HG03571 (cell line): Measurements from ENCODE around the gene MYEF2.

Experiments
- ATAC-seq: cut with Tn5 transposase; IDR thresholded peaks from one replicate; pipeline ENCODE4 v1.9.1; 2021; ENCODE audit not compliant: unreplicated experiment

MYEF2 gene

DNA sequence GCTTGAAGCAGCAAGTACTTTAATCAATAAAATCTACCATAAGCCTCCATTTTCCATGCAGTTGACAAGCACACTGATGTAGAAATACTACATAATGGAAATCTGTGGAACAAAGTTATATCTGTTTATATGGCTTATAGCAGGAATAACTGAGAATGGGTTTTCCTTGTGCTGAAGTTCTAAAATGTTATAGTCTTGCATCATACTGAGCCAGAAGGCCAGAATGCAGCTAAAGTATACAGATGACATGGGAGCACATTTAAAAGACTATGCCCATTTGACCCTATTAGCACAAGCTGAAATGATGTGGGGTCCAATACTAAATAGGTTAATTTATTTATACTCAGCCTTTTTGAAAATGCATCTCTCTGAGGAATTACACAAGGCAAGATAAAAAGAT, 32.2 kb downstream of the MYEF2 start:
- no peak for ATAC-seq

DNA sequence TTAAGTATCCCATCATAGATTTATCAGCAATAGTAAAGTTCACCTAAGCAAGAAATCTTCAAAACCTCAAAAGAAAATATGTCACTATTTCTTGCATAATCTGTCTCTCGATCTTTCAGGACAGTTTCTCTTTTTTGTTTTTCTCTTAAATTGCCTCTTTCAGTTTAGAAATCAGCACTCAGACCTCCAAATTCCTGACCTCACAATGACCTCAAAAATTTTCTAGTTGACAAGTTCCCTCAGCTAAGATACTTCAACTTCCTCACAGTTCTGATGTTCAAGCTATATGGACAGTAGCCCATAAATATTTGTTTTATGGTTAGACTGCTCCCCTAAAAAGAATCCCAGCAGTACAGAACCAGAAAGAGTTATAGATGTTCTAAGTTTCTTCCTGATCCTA, 33.2 kb downstream of the MYEF2 start:
- no peak for ATAC-seq

DNA sequence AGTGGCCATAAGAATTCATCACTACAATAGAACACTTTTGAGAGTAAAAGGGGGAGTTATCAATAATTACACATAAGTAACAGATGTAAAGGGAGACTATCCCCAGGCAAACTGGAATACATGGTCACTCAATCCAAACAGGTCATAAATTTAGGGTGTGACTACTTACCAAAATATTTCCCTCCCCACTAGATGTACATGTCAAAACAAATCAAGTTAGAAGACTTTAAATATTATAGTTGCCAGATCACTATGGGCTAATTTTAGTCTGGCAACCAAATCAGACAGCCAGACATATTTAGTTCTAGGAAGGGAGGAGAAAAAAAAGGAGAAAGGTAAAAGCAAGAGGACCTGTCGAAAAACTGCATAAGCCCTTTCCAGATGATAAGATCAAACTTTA, 34.2 kb downstream of the MYEF2 start:
- no peak for ATAC-seq

DNA sequence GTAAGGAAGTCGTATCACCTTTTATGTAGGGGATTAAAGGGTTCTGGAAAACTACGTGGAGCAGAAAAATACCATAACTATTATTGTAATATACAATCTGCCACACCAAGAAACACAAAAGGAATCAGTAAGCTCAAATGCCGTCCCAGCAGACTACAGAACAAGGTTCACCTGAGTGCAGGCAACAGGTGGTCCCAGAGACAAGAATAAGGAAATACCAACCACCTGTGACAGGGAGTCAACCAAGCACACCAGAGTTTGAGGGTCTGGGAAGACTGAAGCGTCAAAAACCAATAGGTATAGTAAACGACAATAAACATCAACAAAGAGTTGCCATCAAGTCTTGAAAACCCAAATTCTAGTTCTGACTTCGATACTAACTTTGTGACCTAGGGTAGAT, 45.2 kb downstream of the MYEF2 start:
- ATAC-seq, result no peak

DNA sequence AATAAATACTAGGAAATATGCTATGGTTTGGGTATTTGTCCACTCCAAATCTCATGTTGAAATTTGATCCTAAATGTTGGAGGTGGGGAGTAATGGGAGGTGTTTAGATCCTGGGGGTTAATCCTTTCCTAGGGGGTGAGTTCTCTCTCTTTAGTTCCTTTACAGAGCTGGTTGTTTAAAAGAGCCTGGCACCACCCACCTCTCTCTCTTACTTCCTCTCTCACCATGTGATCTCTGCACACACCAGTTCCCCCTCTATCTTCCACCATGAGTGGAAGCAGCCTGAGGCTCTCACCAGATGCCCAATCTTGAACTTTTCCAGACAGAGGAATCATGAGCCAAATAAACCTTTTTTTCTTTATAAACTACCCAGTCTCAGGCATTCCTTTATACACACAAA, 46.8 kb downstream of the MYEF2 start:
- ATAC-seq, result no peak

DNA sequence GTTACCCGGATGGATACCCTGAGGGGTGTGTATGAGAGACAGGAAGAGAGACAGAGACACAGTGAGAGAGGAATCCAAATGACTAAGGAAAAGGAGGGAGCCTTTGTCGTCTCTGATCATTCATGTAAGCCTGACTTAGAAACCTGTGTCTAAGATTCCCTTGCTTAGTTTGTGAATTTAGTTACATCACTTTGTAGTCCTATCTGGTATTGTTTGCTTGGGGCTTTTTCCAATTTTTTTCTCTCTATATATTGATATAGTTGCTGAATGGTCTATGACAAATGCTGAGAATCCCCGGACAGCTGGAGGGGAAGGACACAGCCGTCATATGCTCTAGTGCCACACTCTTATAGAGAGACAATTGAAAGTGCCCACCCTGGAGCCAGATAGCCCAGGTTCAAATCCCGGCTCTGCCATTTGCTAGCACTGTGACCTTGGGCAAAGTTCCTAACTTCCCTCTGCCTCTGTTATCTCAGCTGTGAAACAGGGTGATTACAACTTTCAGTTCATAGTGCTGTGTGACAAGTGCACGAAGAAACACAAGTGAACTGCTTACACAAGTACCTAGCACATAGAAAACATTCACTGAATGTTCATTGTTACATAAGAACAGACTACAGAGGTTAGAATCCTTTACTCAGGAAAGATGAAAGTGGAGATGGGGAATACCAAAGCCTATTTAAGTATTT, 51.3 kb downstream of the MYEF2 start:
- no peak for ATAC-seq

DNA sequence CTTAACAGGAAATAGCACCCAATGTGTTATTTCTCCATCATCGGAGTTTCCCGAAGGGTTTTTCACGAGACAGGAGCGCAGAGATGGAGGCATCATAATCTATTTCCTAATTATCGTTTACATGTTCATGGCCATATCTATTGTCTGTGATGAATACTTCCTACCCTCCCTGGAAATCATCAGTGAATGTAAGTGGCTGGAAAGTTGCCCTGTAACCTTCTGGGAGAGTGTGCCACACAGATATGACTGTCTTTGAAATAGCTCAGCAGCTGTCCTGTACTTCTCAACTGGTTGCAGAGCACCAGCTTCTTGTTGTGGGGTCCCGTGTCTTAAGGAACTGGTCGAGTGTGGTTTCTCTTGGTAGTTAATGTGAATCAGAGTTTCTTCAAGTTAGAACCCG, 56.2 kb downstream of the MYEF2 start:
- no peak for ATAC-seq

DNA sequence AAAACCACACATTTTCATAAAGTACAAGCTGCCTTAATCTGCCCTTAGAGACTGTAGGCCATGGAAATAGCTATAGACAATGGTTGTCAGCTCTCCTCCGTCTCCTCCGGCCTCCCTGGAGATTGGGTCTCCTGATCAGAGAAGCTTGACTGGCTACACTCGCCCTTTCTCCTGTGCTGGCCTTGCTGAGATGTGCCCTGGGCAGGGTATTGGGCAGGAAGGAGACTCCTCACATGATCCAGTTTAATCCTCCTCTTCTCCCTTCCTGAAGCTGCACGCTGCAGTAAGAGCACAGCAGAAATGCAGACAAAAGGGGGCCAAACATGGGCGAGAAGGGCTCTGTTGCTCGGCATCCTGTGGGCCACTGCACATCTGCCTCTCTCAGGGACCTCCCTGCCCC, 57.4 kb downstream of the MYEF2 start, which contains the start of gene SLC24A5:
Gene SLC24A5, plus strand, starts transcription at position 246 of the 400 bp plus-strand sequence. Its CDS starts 55 bp downstream, at position 301.
- no peak for ATAC-seq

DNA sequence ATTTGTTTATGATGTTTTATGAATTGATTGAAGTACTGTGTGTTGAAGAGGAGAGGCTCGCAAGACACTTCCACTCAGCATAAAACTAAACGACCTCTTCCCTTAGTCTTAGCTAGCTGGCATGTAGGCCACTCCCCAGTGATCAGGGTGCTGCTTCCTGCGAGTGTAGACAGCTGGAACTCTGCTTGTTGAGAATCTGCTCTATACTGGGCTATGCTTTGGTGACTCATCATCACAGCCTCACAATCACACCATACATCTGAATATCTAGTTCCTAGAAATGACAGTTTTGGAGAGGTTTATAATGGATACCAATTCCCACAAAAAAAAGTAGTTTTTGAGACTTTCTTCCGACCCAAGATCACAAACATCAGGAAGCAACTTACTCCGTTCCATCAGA, 58.8 kb downstream of the MYEF2 start:
- ATAC-seq, result no peak

DNA sequence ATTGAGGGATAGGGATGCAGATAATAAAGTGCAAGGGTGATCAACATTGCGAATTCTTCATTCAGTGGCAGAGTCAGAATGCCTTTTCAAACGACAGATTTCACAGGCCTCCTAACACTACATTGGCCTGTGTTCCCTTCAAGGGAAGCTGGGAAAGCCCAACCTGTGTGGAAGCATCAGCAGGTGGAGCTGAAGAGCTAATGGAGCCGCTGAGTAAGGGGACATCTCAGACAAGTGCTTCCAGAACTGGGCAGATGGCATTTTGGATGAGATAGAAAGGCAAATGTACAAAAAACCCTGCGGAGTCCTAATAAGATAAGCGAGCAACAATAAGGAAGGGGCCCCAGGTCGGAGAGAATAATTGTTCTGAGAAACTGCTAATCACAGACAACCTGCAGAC, 65.9 kb downstream of the MYEF2 start:
- no peak for ATAC-seq

DNA sequence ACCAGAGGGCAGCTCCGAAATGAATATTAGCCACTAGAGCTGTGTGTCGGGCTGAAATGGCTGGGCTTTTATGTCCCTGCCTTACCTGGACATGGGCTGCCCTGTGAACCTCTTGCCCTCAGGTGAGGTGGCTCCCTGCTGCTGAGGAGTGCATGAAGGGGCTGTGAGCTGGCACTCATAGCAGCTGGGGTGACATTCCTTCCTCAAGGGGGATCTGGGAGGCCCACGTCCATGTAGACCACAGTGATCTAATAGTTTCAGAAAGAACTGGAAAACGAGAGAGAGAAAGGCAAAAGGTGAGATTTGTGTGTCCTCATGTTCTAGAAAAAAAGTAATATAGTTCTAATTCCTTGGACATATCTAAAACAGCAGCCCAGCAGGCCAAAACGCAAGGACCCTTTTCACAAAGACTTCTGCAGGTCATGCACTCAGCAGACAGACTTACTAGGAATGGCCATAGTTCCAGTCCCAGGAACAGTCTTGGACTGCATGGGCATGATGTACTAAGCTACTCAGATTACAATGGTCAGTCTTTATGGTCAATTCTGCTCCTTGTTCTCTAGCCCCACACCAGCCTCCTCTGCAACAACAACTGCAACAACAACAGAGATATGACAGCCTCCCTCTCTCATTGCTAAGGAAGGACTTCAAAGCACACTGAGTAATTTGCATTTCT, 68.1 kb downstream of the MYEF2 start:
- no peak for ATAC-seq

DNA sequence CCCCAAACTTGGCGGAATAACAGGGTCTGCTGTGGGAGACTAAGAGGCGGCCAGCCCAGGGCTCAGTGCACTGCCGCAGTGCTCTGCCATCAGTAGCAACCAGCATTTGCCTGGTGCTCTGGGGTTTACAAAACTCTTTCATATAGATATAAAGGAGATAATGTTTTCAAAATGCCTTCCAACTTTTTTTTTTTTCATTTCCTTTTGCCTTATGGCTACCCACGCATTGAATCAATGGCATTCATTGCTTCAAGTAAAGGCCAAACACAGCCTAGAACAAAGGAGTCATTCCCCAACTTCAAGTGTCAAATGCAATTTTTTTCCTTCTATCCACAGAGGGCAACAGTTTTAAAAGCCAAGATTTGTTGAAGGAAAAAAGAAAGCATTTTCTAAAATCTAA, 68.9 kb downstream of the MYEF2 start:
- no peak for ATAC-seq

DNA sequence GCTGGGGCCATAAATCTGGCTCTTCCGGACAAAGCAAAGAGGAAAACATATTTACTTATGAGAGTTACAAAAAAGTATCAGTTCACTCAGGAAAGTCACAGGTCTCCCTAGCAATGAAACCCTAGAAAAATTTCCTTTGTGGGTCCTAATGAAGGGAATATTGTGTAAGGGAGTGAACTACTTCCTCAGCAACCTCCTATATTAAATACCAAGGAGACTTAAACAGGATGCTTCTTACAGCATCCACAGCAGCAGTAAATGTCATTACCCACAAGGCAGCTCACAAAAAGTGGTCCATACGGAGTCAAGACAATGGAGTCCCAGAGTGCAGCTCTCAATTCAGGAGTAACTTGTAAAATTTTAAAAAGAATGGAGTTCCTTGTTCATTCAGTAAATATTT, 72.2 kb downstream of the MYEF2 start:
- ATAC-seq, result no peak

DNA sequence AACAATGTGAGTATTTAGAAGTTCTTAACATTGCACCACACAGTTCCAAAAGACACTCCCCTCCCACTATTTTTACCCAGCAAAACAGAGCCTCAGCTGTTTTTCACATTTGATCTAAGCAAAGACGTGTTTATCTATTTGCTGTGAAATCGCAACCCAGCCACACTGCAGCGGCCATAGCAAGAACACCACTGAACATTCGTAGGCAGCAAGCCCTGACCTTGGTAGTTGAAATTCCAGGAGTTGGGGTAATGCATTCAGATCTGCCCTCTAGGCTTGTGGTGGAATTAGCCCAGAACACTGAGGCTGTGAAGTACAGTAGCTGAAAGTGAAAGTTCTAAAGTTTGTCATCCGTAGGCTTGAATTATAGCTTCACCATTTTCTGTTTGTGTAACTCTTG, 74.4 kb downstream of the MYEF2 start:
- no peak for ATAC-seq

DNA sequence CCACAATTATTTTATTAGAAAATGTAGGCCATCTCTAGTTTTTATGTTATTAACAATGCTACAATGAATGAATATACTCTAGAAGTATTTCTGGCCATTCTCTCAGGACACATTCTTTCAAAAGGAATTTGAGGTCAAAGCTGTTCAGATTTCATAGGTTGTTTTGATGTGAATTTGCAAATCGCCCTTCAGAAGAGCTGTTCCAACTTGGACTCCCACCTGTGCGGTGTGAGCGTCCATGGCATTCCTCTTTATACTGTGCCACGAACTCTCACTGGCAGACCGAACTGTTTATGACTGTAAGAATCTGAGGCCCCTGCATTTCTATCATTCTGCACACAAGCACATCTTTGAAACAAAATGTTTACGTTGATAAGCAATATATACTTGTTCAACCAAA, 75.9 kb downstream of the MYEF2 start:
- ATAC-seq, result no peak

DNA sequence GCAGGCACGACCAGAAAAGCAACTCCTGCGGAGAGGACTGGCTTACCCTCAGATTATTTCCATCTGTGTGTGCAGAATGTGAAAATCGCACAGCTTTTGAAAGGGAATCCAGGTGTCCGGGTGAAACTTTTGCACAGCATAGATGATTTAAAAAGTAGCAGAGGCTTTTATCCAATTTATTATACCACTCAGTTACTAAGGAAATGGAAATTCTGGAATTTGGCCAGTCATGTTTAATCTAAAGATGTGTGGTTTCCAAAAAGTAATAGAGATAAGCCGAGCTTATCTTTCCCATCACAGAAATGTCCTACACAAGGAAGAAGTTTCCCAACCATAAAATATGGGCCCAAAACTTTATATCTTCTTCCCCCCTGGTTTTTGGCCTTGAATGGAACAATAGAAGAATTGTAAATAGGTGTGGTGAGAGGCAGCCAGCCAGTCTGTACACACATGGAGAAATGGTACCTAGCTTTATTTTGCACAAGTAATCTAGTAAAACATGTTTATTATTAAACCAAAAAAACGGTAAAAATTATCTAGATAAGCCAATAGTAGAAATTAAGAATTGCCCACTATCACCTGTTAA, 76.6 kb downstream of the MYEF2 start:
- ATAC-seq, result no peak

DNA sequence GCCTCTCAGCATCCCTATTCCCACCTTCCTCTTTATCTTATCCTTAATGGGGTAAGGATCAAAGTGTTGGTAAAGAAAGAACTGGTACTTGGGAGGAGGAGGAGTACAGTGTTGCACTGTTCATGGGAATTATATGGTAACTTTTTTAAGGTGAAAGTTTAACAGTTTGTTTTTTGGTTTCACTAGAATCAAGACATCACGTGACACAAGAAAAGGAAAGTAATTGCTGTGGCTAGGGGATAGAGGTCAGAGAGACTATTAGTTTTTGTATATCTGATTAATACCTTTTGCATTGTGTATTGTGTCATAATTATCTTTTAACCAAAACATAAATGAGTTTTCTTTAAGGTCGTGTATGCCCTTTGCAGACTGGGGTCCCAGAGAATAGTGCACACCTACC, 80.8 kb downstream of the MYEF2 start:
- ATAC-seq, result no peak

DNA sequence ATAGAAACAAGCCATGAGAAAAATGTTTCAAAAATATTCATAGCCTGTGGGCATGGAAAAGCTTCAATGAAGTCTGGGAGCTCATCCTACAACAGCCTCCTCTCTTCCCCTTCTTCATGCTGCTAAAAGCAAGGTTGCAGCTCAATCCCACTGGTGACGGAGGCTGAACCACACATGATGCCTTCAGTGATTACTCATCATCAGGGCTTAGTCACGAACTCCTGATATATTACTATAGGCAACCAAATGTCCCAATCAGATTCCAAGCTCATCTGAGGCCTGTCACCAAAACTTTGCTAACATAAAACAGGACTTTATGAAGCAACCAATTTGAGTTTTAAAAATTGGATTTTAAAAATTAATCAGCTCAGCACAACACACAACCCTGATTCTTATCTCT, 81.3 kb downstream of the MYEF2 start:
- no peak for ATAC-seq

DNA sequence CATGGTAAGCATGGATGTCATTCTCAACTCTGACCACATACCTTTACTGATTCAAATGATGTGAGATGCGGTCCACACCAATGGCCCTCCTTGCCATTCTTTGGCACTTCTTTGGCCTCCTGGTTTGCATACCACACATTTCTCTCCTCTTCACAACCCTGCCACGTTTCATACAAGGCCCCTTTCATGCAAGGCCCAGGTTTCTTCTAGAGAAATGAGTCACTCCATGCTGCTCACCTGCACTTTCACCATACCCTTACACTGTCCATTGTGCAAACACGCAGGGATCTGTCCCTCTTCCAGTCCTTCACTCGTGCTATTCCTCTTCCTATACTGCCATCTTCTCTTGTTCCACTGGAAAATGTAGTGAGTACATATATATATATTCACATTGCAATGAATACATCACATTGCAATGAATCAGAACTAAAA, 81.7 kb downstream of the MYEF2 start:
- no peak for ATAC-seq

DNA sequence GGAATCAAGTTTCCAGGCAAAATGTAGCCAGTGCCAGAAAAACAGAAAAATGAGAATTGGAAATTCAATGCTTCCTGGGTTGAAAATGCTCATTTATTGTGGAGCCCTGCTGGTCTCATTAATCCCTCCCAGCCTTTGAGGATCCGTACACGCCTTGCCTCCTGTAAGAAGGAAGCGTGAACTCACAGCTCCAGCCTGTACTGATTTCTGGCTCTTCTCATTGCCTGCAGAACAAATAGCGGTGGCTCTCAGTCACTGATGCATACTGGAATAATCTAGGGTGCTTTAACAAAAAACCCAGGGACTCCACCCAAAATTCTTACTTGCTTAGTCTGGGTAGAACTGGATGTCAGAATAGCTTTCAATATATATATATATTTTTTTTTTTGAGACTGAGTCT, 86.6 kb downstream of the MYEF2 start:
- no peak for ATAC-seq

DNA sequence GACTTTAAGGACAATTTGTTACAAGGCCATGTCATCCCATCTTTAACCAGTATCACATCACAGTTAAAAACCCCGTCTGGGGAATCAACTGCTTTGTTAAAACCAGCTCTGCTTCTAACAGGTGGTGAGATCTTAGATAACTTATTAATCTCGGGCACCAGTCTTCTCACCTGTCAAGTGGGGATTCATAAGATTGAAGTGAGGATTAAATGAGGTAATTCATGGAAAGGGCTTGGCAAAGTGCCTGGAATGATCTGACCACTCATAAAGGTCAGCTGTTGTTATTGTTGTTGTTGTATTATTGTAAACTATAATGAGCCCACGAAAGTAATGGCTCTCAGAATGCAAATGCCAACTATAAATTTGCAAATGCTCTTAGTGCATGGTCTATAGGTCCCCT, 87.4 kb downstream of the MYEF2 start:
- ATAC-seq, result no peak

DNA sequence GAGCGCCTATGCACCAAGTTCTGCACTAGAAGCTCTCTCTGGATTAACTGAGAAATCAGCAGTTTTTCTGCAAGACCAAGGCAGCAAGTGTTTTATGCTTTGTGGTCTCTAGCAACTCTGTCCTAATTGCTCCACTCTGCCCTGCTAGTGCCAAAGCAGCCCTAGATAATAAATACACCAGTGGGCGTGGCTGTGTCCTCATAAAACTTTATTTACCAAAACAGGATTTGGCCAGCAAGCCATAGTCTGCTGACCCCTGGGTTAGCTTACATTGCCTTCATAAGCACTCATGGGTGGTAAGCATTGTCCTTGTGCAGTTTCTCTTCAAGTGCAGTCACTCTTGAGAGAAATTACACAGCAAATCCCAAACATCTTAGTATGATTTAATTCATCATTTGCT, 88.0 kb downstream of the MYEF2 start:
- ATAC-seq, result no peak

DNA sequence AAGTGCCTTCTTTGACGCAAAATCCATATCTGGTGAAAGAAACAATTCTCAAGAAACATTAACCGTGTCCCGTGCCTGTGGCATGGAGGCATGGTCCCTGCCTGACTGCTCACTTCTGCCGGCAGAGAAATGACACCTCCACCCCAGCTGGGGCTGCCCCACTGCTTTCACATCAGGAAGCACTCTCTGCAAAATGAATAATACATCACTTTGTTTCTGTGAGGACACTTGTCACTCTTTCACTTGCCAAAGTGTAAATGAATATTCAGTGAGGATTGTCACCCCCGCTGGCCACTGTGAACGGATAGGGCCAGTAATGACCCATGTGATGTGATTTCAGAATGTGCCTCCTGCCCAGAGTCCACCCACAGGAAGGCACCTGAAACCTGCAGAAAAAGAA, 88.4 kb downstream of the MYEF2 start:
- ATAC-seq, result no peak
